Pancreas (tissue), 10 donors: ENCODE data around the gene ANKRD35. TPM values are rescaled to one million over a fixed set of nuclear protein-coding genes. Genes with fewer than 3 reads are reported as not detected.
"Not testable (repeated sequence)": the region's sequence is repeated elsewhere in the genome, so short reads cannot be mapped to it uniquely, and the experiment has no call there.

Experiments used
- ATAC-seq, 4 donors: fragments of 200-7000 bp; cut with Tn5 transposase; one replicate each; pipeline versions ENCODE4 v1.8.0 to v1.9.1; 2020; ENCODE audit warnings: mild to moderate bottlenecking in 4 of 4, moderate library complexity in 4 of 4
- DNase-seq, 6 donors: peaks; one replicate each; pipeline ENCODE4 v3.0.0-alpha.2; 2020
- FAIRE-seq: peaks from 2 replicates; lab custom pipeline; 2012; peaks lifted over from hg19 to GRCh38; lab: Jason Lieb, UNC
- H3K27ac ChIP-seq, 4 donors: fragments of 200-600 bp; sonication (generic); 1 replicate in 3 of 4; 2 replicates in 1 of 4; pipeline versions ENCODE4 v1.5.0 to v1.8.0; 2020
- H3K27me3 ChIP-seq, 4 donors: fragments of 200-600 bp; one replicate each; pipeline ENCODE4 v1.8.0; 2021
- H3K36me3 ChIP-seq, 3 donors: fragments of 200-600 bp; sonication (generic) in 1 of 3; one replicate each; pipeline versions ENCODE4 v1.5.0 to v1.8.0; 2020 to 2021
- H3K4me1 ChIP-seq, 3 donors: fragments of 200-600 bp; one replicate each; pipeline ENCODE4 v1.8.0; 2021
- H3K4me3 ChIP-seq, 4 donors: fragments of 200-600 bp; sonication (generic) in 2 of 4; one replicate each; pipeline versions ENCODE4 v1.5.0 to v1.8.0; 2020 to 2021
- H3K9me3 ChIP-seq, 4 donors: fragments of 200-600 bp; one replicate each; pipeline ENCODE4 v1.8.0; 2021
- CTCF ChIP-seq, 4 donors: fragments of 200-600 bp; sonication (generic) in 3 of 4; IDR thresholded peaks; one replicate each; pipeline versions ENCODE4 v1.5.0 to v1.8.0; 2021; ENCODE audit warnings: antibody characterized with exemption in 4 of 4
- WGBS, 2 donors: extraction: QIAGEN DNeasy Blood & Tissue Kit; methylation state at CpG; one replicate each; pipeline ENCODE4 v1.1.7; 2013; 5-methylcytosine and 5-hydroxymethylcytosine counted together
- intact Hi-C, 3 donors: fragments of 100-400 bp; cut with DNase I; formaldehyde crosslinking; loops; one replicate each; pipeline versions ENCODE4 v1.11.1 to v1.14.2; 2022
- microRNA-seq, 2 donors: library from miRNA; unstranded; fragments of <30 nt; microRNA quantifications; one replicate each; pipeline versions ENCODE4 to v1.1.0, GENCODE V29; 2019 to 2020
- polyA plus RNA-seq, 2 donors: library from polyadenylated mRNA; stranded (reverse); fragments of 200-250 nt; gene quantifications; one replicate each; pipeline ENCODE4 v1.2.3, GENCODE V29; 2013
- total RNA-seq, 6 donors: library from RNA; stranded (reverse); fragmentation: NEBNext Ultra II Directional in 4 of 6; extraction: Animal tissue kit (Norgen Biotek cat#: 25700) in 4 of 6; gene quantifications; one replicate each; pipeline versions ENCODE4 v1.2.1 to v1.2.4, GENCODE V29; 2021 to 2023
- donor health status: healthy with polysubstance abuse.
- donor health status: DM: no; HTN: no; CAD: no; lungs with moderate emphysema.
- donor health status: DM: no; HTN: no; CAD: no.
- donor health status: control.
- donor health status: control.
- donor health status: Bipolar disorder and iron deficiency.
- donor health status: DM: yes; HTN: yes; CAD: no.
- donor health status: DM: no; HTN: no; CAD: no.
- donor health status: DM: no; HTN: no; CAD: no.
- donor health status: DM: yes; HTN: yes; CAD: no.

ANKRD35 gene
- total and polyA plus RNA-seq, 8 donors, result 0.04 to 0.68 (median 0.37) TPM

DNA sequence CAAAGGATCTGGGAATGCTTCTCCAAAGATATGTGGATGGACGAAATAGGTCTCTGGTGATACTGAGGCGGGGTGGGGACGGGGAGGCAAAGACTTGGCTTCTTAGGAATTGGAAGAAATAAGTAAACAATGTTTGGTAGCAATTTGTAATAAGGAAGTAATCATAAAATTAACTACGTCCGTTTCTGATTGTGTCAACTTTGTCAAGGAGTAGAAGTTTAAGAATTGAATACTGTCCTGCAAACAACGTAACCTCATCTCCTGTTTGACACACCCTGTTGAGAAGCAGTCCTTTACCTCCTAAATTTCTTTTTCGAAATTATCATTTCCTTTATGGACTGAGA is 61.2 kb downstream of the ANKRD35 start:
- FAIRE-seq, result no peak
- TF ChIP-seq CTCF (IDR thresholded peaks at IDR 0.05), result no peak
- 0 to 1% methylated on average over 7 of the region's 7 CpGs for WGBS, 2 donors
- Histone ChIP-seq H3K9me3 (no peaks in the 10 kb centered on the region), H3K27me3 (no peaks in the 10 kb centered on the region), H3K27ac (peak overlapping the region; percentile 77 to 93 (median 83)), H3K36me3 (peaks cover 3 to 28% (median 17%) of the 10 kb centered on the region in 3 donors), H3K4me3 (peak overlapping the region; percentile 65 to 97 (median 70)), H3K4me1 (peaks cover 0 to 11% (median 0%) of the 10 kb centered on the region in 3 donors)
- intact Hi-C loops, result no loop called here
- no peak for ATAC-seq
- no peak for DNase-seq

DNA sequence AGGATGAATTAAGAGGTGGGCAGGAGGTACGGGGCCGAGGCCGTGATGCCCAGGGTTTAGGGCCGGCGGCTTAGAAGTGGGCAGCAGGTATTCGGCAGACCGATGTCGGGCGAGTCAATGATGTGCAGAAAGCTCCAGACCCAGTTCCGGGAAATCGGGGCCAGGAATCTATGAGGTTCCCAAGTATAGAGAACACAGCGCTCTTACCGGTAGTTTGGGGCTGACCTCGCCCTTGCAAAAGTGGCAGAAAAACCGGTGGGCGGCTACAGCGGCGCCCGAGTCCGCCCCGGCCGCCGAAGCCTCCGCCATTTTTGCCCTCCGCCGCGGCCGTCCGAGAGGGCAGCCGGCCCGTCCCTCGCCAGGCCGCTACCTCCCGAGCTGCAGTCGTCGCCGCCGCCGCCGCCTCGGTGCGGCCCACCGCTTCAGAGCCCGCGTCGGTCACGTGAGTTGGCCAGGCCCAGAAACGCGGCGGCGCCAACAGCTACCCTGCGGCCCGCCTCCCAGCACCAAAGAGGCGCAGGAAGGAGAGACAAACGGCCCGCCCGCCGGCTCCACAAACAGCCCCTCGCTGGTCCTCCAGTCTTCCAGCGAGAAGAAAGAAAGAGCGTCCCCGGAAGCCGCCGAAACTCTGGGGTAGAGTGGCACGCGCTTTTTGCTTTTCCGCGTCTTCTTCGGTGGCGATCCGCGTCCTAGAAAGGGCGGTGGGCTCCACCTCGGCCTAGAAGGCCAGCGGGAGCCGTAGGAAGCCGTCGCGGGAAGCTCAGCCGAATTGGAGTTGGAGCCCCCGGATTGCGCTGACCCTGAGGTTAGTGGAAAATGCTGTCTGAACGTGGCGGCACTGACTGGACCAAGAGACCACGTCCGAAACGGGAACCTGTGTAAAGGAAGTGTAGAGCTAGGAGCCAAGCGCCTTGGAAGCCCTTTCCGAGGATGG is 61.8 kb downstream of the ANKRD35 start, which contains the start of the genes POLR3C and RNF115:
Gene POLR3C (plus strand): TSS at position 636 of the 934 bp plus-strand sequence. CDS start 1,577 bp downstream, outside the sequence.
Gene RNF115 (minus strand): TSS at position 531 of the 934 bp plus-strand sequence. CDS start 222 bp downstream, at position 309.
- Histone ChIP-seq H3K4me3 (peak within 1 kb of the TSS; percentile 65 to 97 (median 70)), H3K4me1 (peaks cover 0 to 11% (median 0%) of the 10 kb centered on the region in 3 donors), H3K27me3 (no peaks in the 10 kb centered on the region), H3K36me3 (peaks cover 3 to 22% (median 11%) of the 10 kb centered on the region in 3 donors), H3K9me3 (no peaks in the 10 kb centered on the region), H3K27ac (peak within 1 kb of the TSS; percentile 77 to 93 (median 83))
- WGBS, 2 donors, result 0% methylated on average over 72 to 89 of the region's 89 CpGs
- DNase-seq (peak; percentile 89 to 95 (median 91)), ATAC-seq (peak; percentile 94 to 97 (median 96)), FAIRE-seq (no peak)
- intact Hi-C loops, result no loop called here
- TF ChIP-seq CTCF (IDR thresholded peaks at IDR 0.05), result no peak

- FAIRE-seq, H3K9me3 ChIP-seq, H3K27ac ChIP-seq, intact Hi-C loops, H3K27me3 ChIP-seq, DNase-seq, ATAC-seq: not testable (repeated sequence)
- 0% methylated on average over 2 to 4 of the region's 16 CpGs for WGBS, 2 donors
- peaks cover 0 to 11% (median 0%) of the 10 kb centered on the region in 3 donors for H3K4me1 ChIP-seq
- peak overlapping the region in 1 of 4 donors; percentile 68 for H3K4me3 ChIP-seq
- H3K36me3 ChIP-seq, result peaks cover 0 to 13% (median 8%) of the 10 kb centered on the region in 3 donors
Measured at GRCh38 chr1:145822779-145823331, 62.8 kb downstream of the ANKRD35 start.

- intact Hi-C loops, DNase-seq, H3K27ac ChIP-seq, H3K27me3 ChIP-seq, H3K4me3 ChIP-seq, FAIRE-seq, H3K36me3 ChIP-seq, H3K9me3 ChIP-seq, H3K4me1 ChIP-seq: not testable (repeated sequence)
- peak in 3 of 4 donors; percentile 34 to 72 (median 53) for ATAC-seq
- 16 to 17% methylated on average over 4 of the region's 6 CpGs for WGBS, 2 donors
Measured at GRCh38 chr1:145818095-145818494, 67.6 kb downstream of the ANKRD35 start.

Small RNA genes lying within 50 kb of the gene (microRNA-seq; reads per million reads assigned to microRNA genes)
- 0 to 0.29 reads per million in 2 donors for gene MIR6736

Other genes with a start within 250 kb of the ANKRD35 start
- 1 to 10 TPM; 3.4 to 9.7 (median 8.1) TPM for gene PDZK1, start 178.5 kb downstream of the ANKRD35 start, total RNA-seq
- 10 to 100 TPM in 1 of 2 donors, 1 to 10 TPM in 1; 9.8 to 21.6 TPM for gene PDZK1, start 178.5 kb downstream of the ANKRD35 start, polyA plus RNA-seq
- under 1 TPM in 2 of 6 donors, not detected in 4; 0.12 to 0.15 TPM for gene CD160, start 166.4 kb downstream of the ANKRD35 start, total RNA-seq
- gene CD160, start 166.4 kb downstream of the ANKRD35 start, polyA plus RNA-seq, result under 1 TPM in 1 of 2 donors, not detected in 1; 0.02 TPM
- gene RNF115, start 61.8 kb downstream of the ANKRD35 start, total RNA-seq, result 1 to 10 TPM; 4.9 to 8.1 (median 5.9) TPM
- 1 to 10 TPM; 5.1 to 8.0 TPM for gene RNF115, start 61.8 kb downstream of the ANKRD35 start, polyA plus RNA-seq
- gene POLR3C, start 61.7 kb downstream of the ANKRD35 start, total RNA-seq, result 10 to 100 TPM; 11.9 to 16.2 (median 14.6) TPM
- 10 to 100 TPM in 1 of 2 donors, 1 to 10 TPM in 1; 7.6 to 13.9 TPM for gene POLR3C, start 61.7 kb downstream of the ANKRD35 start, polyA plus RNA-seq
- 1 to 10 TPM; 1.0 to 2.6 (median 1.7) TPM for gene NUDT17, start 40.2 kb downstream of the ANKRD35 start, total RNA-seq
- 1 to 10 TPM; 2.6 to 3.6 TPM for gene NUDT17, start 40.2 kb downstream of the ANKRD35 start, polyA plus RNA-seq
- gene PIAS3, start 26.8 kb downstream of the ANKRD35 start, total RNA-seq, result 10 to 100 TPM in 2 of 6 donors, 1 to 10 TPM in 4; 8.9 to 16.4 (median 10.0) TPM
- gene PIAS3, start 26.8 kb downstream of the ANKRD35 start, polyA plus RNA-seq, result 10 to 100 TPM; 21.9 to 26.7 TPM
- 1 to 10 TPM in 3 of 6 donors, under 1 TPM in 3; 0.12 to 1.3 (median 0.82) TPM for gene ITGA10, start 24.2 kb upstream of the ANKRD35 start, total RNA-seq
- 1 to 10 TPM; 3.5 to 7.4 TPM for gene ITGA10, start 24.2 kb upstream of the ANKRD35 start, polyA plus RNA-seq
- gene PEX11B, start 32.9 kb upstream of the ANKRD35 start, total RNA-seq, result 10 to 100 TPM; 11.0 to 15.5 (median 12.5) TPM
- gene PEX11B, start 32.9 kb upstream of the ANKRD35 start, polyA plus RNA-seq, result 10 to 100 TPM; 10.7 to 21.9 TPM
- 10 to 100 TPM; 29.5 to 55.0 (median 49.1) TPM for gene RBM8A, start 41.6 kb upstream of the ANKRD35 start, total RNA-seq
- gene RBM8A, start 41.6 kb upstream of the ANKRD35 start, polyA plus RNA-seq, result 10 to 100 TPM; 32.0 to 57.9 TPM
- gene LIX1L, start 72.2 kb upstream of the ANKRD35 start, total RNA-seq, result 10 to 100 TPM in 1 of 6 donors, 1 to 10 TPM in 5; 3.3 to 10.3 (median 5.8) TPM
- 1 to 10 TPM; 2.9 to 6.8 TPM for gene LIX1L, start 72.2 kb upstream of the ANKRD35 start, polyA plus RNA-seq
- under 1 TPM; 0.04 to 0.28 (median 0.18) TPM for gene ANKRD34A, start 78.7 kb upstream of the ANKRD35 start, total RNA-seq
- under 1 TPM; 0.34 to 0.38 TPM for gene ANKRD34A, start 78.7 kb upstream of the ANKRD35 start, polyA plus RNA-seq
- 10 to 100 TPM in 1 of 6 donors, 1 to 10 TPM in 5; 3.9 to 10.8 (median 5.7) TPM for gene POLR3GL, start 78.8 kb upstream of the ANKRD35 start, total RNA-seq
- gene POLR3GL, start 78.8 kb upstream of the ANKRD35 start, polyA plus RNA-seq, result 10 to 100 TPM; 14.6 to 27.6 TPM
- gene TXNIP, start 110.7 kb upstream of the ANKRD35 start, total RNA-seq, result 100 to 1,000 TPM; 167 to 491 (median 295) TPM
- gene TXNIP, start 110.7 kb upstream of the ANKRD35 start, polyA plus RNA-seq, result 100 to 1,000 TPM; 105 to 224 TPM
- not detected for gene HJV, start 135.9 kb upstream of the ANKRD35 start, total RNA-seq
- gene HJV, start 135.9 kb upstream of the ANKRD35 start, polyA plus RNA-seq, result under 1 TPM in 1 of 2 donors, not detected in 1; 0.07 TPM